ENCODE results near the gene HTRA3.

HTRA3 gene

DNA sequence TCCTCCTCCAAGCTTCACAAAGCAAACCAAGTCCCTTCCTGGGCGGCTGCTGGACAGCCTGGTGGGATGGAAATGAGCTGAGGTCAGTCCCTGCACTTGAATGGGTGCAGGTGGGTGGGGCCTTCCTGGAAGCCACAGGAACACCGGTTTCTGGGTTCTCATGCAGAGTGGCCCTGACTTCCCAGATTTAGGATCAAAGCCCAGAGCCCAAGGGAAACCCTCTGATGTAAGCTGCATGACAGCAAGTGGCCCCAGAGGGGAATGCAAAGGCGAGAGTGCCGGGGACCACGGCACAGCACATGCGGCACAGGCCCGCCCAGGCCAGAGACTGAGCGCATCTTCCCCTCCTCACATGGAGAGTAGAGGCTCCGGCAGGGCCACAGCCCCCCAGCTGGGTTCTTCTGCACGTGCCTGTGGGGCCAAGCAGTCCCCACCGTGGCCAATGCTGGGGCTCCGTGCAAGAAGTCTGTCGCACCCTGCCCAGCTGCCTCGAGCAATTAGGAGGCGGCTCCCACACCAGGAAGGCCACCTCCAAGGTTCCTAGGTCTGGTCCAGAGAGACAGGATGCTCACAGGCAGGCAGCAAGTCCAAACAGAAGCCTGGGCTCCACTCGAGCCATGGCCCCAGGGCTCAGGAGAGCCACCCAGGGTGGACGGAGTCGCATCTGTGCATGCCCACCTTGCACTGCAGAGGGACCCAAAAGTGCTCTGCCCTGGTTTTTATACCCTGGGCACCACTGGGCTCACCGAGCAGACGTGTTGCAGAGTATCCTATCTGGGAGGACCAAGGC lies 83.0 kb downstream of the HTRA3 start:
- ATAC-seq = no peak
- no peak for TF ChIP-seq TOX (CRISPR knock-in tag; IDR thresholded peaks at IDR 0.05; ENCODE audit: borderline replicate concordance)
- TF ChIP-seq ZFP3 (CRISPR knock-in tag; IDR thresholded peaks at IDR 0.05) = no peak
- TF ChIP-seq ZNF70 (CRISPR knock-in tag; IDR thresholded peaks at IDR 0.05) = no peak
- no peak for TF ChIP-seq CSRNP3 (CRISPR knock-in tag; IDR thresholded peaks at IDR 0.05)
- TF ChIP-seq, protein P1, sequence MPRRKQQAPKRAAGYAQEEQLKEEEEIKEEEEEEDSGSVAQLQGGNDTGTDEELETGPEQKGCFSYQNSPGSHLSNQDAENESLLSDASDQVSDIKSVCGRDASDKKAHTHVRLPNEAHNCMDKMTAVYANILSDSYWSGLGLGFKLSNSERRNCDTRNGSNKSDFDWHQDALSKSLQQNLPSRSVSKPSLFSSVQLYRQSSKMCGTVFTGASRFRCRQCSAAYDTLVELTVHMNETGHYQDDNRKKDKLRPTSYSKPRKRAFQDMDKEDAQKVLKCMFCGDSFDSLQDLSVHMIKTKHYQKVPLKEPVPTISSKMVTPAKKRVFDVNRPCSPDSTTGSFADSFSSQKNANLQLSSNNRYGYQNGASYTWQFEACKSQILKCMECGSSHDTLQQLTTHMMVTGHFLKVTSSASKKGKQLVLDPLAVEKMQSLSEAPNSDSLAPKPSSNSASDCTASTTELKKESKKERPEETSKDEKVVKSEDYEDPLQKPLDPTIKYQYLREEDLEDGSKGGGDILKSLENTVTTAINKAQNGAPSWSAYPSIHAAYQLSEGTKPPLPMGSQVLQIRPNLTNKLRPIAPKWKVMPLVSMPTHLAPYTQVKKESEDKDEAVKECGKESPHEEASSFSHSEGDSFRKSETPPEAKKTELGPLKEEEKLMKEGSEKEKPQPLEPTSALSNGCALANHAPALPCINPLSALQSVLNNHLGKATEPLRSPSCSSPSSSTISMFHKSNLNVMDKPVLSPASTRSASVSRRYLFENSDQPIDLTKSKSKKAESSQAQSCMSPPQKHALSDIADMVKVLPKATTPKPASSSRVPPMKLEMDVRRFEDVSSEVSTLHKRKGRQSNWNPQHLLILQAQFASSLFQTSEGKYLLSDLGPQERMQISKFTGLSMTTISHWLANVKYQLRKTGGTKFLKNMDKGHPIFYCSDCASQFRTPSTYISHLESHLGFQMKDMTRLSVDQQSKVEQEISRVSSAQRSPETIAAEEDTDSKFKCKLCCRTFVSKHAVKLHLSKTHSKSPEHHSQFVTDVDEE (CRISPR knock-in tag; IDR thresholded peaks at IDR 0.05) = no peak
- no peak for TF ChIP-seq GLIS3 (CRISPR knock-in tag; IDR thresholded peaks at IDR 0.05)
- no peak for TF ChIP-seq ZNF565 (CRISPR knock-in tag; conservative IDR thresholded peaks at IDR 0.05; ENCODE audit: low read depth)
- no peak for TF ChIP-seq PPARA (CRISPR knock-in tag; IDR thresholded peaks at IDR 0.05; ENCODE audit: borderline replicate concordance)
- TF ChIP-seq OSR1 (CRISPR knock-in tag; IDR thresholded peaks at IDR 0.05) = no peak
- TF ChIP-seq, protein P2, sequence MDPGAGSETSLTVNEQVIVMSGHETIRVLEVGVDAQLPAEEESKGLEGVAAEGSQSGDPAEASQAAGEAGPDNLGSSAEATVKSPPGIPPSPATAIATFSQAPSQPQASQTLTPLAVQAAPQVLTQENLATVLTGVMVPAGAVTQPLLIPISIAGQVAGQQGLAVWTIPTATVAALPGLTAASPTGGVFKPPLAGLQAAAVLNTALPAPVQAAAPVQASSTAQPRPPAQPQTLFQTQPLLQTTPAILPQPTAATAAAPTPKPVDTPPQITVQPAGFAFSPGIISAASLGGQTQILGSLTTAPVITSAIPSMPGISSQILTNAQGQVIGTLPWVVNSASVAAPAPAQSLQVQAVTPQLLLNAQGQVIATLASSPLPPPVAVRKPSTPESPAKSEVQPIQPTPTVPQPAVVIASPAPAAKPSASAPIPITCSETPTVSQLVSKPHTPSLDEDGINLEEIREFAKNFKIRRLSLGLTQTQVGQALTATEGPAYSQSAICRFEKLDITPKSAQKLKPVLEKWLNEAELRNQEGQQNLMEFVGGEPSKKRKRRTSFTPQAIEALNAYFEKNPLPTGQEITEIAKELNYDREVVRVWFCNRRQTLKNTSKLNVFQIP (CRISPR knock-in tag; IDR thresholded peaks at IDR 0.05; ENCODE audit: borderline replicate concordance, low read depth) = no peak
- TF ChIP-seq ZC3H10 (CRISPR knock-in tag; IDR thresholded peaks at IDR 0.05) = no peak
- no peak for TF ChIP-seq RARB (CRISPR knock-in tag; IDR thresholded peaks at IDR 0.05)
- no peak for TF ChIP-seq CSDC2 (CRISPR knock-in tag; IDR thresholded peaks at IDR 0.05)
- TF ChIP-seq ESRRG (CRISPR knock-in tag; IDR thresholded peaks at IDR 0.05) = no peak
- TF ChIP-seq, protein P3, sequence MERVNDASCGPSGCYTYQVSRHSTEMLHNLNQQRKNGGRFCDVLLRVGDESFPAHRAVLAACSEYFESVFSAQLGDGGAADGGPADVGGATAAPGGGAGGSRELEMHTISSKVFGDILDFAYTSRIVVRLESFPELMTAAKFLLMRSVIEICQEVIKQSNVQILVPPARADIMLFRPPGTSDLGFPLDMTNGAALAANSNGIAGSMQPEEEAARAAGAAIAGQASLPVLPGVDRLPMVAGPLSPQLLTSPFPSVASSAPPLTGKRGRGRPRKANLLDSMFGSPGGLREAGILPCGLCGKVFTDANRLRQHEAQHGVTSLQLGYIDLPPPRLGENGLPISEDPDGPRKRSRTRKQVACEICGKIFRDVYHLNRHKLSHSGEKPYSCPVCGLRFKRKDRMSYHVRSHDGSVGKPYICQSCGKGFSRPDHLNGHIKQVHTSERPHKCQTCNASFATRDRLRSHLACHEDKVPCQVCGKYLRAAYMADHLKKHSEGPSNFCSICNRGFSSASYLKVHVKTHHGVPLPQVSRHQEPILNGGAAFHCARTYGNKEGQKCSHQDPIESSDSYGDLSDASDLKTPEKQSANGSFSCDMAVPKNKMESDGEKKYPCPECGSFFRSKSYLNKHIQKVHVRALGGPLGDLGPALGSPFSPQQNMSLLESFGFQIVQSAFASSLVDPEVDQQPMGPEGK (CRISPR knock-in tag; IDR thresholded peaks at IDR 0.05; ENCODE audit: borderline replicate concordance) = no peak
- no peak for TF ChIP-seq TCF4 (CRISPR knock-in tag; IDR thresholded peaks at IDR 0.05; ENCODE audit: borderline replicate concordance)
- no peak for TF ChIP-seq ZNF8 (CRISPR knock-in tag; IDR thresholded peaks at IDR 0.05)

GRCh38 chr4:8353158-8353669 lies 83.7 kb downstream of the HTRA3 start:
- ATAC-seq = no peak
- no peak for TF ChIP-seq ZC3H10 (CRISPR knock-in tag; IDR thresholded peaks at IDR 0.05)
- TF ChIP-seq, protein P3 (CRISPR knock-in tag; IDR thresholded peaks at IDR 0.05; ENCODE audit: borderline replicate concordance) = no peak
- TF ChIP-seq CSRNP3 (CRISPR knock-in tag; IDR thresholded peaks at IDR 0.05) = no peak
- no peak for TF ChIP-seq BACH2 (CRISPR knock-in tag; IDR thresholded peaks at IDR 0.05; ENCODE audit: borderline replicate concordance)
- TF ChIP-seq, protein P1 (CRISPR knock-in tag; IDR thresholded peaks at IDR 0.05) = no peak
- TF ChIP-seq ISL1 (CRISPR knock-in tag; IDR thresholded peaks at IDR 0.05) = no peak
- no peak for TF ChIP-seq TCF4 (CRISPR knock-in tag; IDR thresholded peaks at IDR 0.05; ENCODE audit: borderline replicate concordance)
- no peak for TF ChIP-seq GLIS3 (CRISPR knock-in tag; IDR thresholded peaks at IDR 0.05)
- TF ChIP-seq, protein P2 (CRISPR knock-in tag; IDR thresholded peaks at IDR 0.05; ENCODE audit: borderline replicate concordance, low read depth) = no peak
- TF ChIP-seq SNAI2 (CRISPR knock-in tag; IDR thresholded peaks at IDR 0.05) = no peak
- no peak for TF ChIP-seq CSDC2 (CRISPR knock-in tag; IDR thresholded peaks at IDR 0.05)
- TF ChIP-seq ZNF8 (CRISPR knock-in tag; IDR thresholded peaks at IDR 0.05) = no peak
- no peak for TF ChIP-seq ESRRG (CRISPR knock-in tag; IDR thresholded peaks at IDR 0.05)

Measured in SK-N-SH treated with all-trans-retinoic acid at 6 μM for 48 hours (cell line).